Liver (tissue), 9 donors: ENCODE data around the gene PHEX. TPM values are rescaled to one million over a fixed set of nuclear protein-coding genes. Genes with fewer than 3 reads are reported as not detected.

Source experiments
- DNase-seq: peaks from one replicate; pipeline ENCODE4 v3.0.0-alpha.2; 2017; ENCODE audit warnings: low spot score
- H3K27ac ChIP-seq, 2 donors: one replicate each; pipeline ENCODE4 v1.7.0; 2013; ENCODE audit warnings: inconsistent platforms in 2 of 2, low read length in 2 of 2, control low read depth in 1 of 2, low read depth in 1 of 2, mild to moderate bottlenecking in 1 of 2
- H3K27me3 ChIP-seq, 4 donors: one replicate each; pipeline versions ENCODE4 v1.6.1 to v1.7.0; 2013; ENCODE audit warnings: low read length in 3 of 4, inconsistent platforms in 1 of 4, mild to moderate bottlenecking in 1 of 4, moderate library complexity in 1 of 4; ENCODE audit not compliant: control insufficient read depth in 4 of 4, insufficient read depth in 4 of 4
- H3K36me3 ChIP-seq, 4 donors: one replicate each; pipeline versions ENCODE4 v1.6.1 to v1.7.0; 2013; ENCODE audit warnings: low read length in 3 of 4, mild to moderate bottlenecking in 3 of 4, low read depth in 1 of 4, moderate library complexity in 1 of 4; ENCODE audit not compliant: control insufficient read depth in 4 of 4, insufficient read depth in 3 of 4
- H3K4me1 ChIP-seq, 4 donors: one replicate each; pipeline versions ENCODE4 v1.6.1 to v1.7.0; 2013; ENCODE audit warnings: low read length in 3 of 4, mild to moderate bottlenecking in 3 of 4, moderate library complexity in 1 of 4; ENCODE audit not compliant: control insufficient read depth in 4 of 4, insufficient read depth in 4 of 4
- H3K4me3 ChIP-seq, 3 donors: one replicate each; pipeline versions ENCODE4 v1.6.1 to v1.7.0; 2013; ENCODE audit warnings: low read length in 3 of 3, control low read depth in 1 of 3, low read depth in 1 of 3, mild to moderate bottlenecking in 1 of 3
- H3K9ac ChIP-seq, 2 donors: one replicate each; pipeline ENCODE4 v1.7.0; 2013; ENCODE audit warnings: low read length in 2 of 2, mild to moderate bottlenecking in 2 of 2, moderate library complexity in 2 of 2, control low read depth in 1 of 2, low read depth in 1 of 2
- H3K9me3 ChIP-seq, 4 donors: one replicate each; pipeline versions ENCODE4 v1.6.1 to v1.7.0; 2013; ENCODE audit warnings: low read length in 3 of 4; ENCODE audit not compliant: control insufficient read depth in 4 of 4
- FOXA1 ChIP-seq: IDR thresholded peaks from 2 replicates; pipeline ENCODE4 v1.6.1; 2016; ENCODE audit warnings: antibody characterized with exemption
- FOXA2 ChIP-seq: IDR thresholded peaks from 2 replicates; pipeline ENCODE4 v1.6.1; 2016; ENCODE audit warnings: antibody characterized with exemption
- GABPA ChIP-seq, 2 donors: IDR thresholded peaks in 1 of 2; conservative IDR thresholded peaks in 1 of 2; 2 replicates each; pipeline ENCODE4 v1.6.1; 2016; ENCODE audit warnings: antibody characterized with exemption in 2 of 2, mild to moderate bottlenecking in 1 of 2, moderate library complexity in 1 of 2
- HNF4A ChIP-seq, 2 donors: conservative IDR thresholded peaks; 2 replicates each; pipeline ENCODE4 v1.6.1; 2016; ENCODE audit warnings: antibody characterized with exemption in 2 of 2, mild to moderate bottlenecking in 2 of 2
- HNF4G ChIP-seq: IDR thresholded peaks from 2 replicates; pipeline ENCODE4 v1.6.1; 2016; ENCODE audit warnings: antibody characterized with exemption
- JUND ChIP-seq, 2 donors: IDR thresholded peaks; 2 replicates each; pipeline ENCODE4 v1.6.1; 2016; ENCODE audit warnings: antibody characterized with exemption in 2 of 2
- RAD21 ChIP-seq, 2 donors: IDR thresholded peaks; 2 replicates each; pipeline ENCODE4 v1.6.1; 2016; ENCODE audit warnings: antibody characterized with exemption in 2 of 2, mild to moderate bottlenecking in 2 of 2
- RXRA ChIP-seq, 2 donors: IDR thresholded peaks; 2 replicates each; pipeline ENCODE4 v1.6.1; 2017 to 2018; ENCODE audit warnings: antibody characterized with exemption in 2 of 2, mild to moderate bottlenecking in 1 of 2
- SP1 ChIP-seq: IDR thresholded peaks from 2 replicates; pipeline ENCODE4 v1.6.1; 2018; ENCODE audit warnings: antibody characterized with exemption, mild to moderate bottlenecking
- TAF1 ChIP-seq: conservative IDR thresholded peaks from 2 replicates; pipeline ENCODE4 v1.6.1; 2016; ENCODE audit warnings: antibody characterized with exemption, mild to moderate bottlenecking
- YY1 ChIP-seq: IDR thresholded peaks from 2 replicates; pipeline ENCODE4 v1.6.1; 2016; ENCODE audit warnings: antibody characterized with exemption, mild to moderate bottlenecking
- WGBS: extraction: QIAGEN DNeasy Blood & Tissue Kit; methylation state at CpG from one replicate; pipeline ENCODE4 v1.1.7; 2013; 5-methylcytosine and 5-hydroxymethylcytosine counted together
- polyA plus RNA-seq, 2 donors: library from polyadenylated mRNA; stranded (reverse) in 1 of 2; unstranded in 1 of 2; fragments of 200-250 nt in 1 of 2; fragments of >200 nt in 1 of 2; fragmentation: Nextera tagmentation in 1 of 2; extraction: Ambion mirVana in 1 of 2; gene quantifications; one replicate each; pipeline versions ENCODE4 v1.2.1 to v1.2.3, GENCODE V29; 2013 to 2015
- total RNA-seq, 2 donors: library from RNA; depleted of rRNA; stranded (reverse); fragments of >200 nt; gene quantifications; one replicate each; pipeline ENCODE4 v1.2.3, GENCODE V29; 2014
- TF ChIP-seq, protein P1 (sequence below): fragments of 150-350 bp; IDR thresholded peaks from 2 replicates; pipeline ENCODE4 v1.5.1; 2017; ENCODE audit warnings: improper control_type of control experiment, low read depth, low read length; ENCODE audit not compliant: missing input control
- TF ChIP-seq, protein P2 (sequence below): IDR thresholded peaks from 2 replicates; pipeline ENCODE4 v1.6.1; 2016; ENCODE audit warnings: antibody characterized with exemption
- TF ChIP-seq, protein P3 (sequence below): IDR thresholded peaks from 2 replicates; pipeline ENCODE4 v1.6.1; 2016; ENCODE audit warnings: antibody characterized with exemption, mild to moderate bottlenecking
- TF ChIP-seq, protein P4 (sequence below): IDR thresholded peaks from 2 replicates; pipeline ENCODE4 v1.6.1; 2016; ENCODE audit warnings: antibody characterized with exemption
- TF ChIP-seq, protein P5 (sequence below): IDR thresholded peaks from 2 replicates; pipeline ENCODE4 v1.6.1; 2016; ENCODE audit warnings: antibody characterized with exemption
- donor health status: healthy.
- donor health status: healthy.
- donor health status: healthy.
- donor health status: healthy.
- donor health status: healthy.

The PHEX gene
- total and polyA plus RNA-seq, 4 donors: 0.01 to 0.14 (median 0.08) TPM; not detected in 1

DNA sequence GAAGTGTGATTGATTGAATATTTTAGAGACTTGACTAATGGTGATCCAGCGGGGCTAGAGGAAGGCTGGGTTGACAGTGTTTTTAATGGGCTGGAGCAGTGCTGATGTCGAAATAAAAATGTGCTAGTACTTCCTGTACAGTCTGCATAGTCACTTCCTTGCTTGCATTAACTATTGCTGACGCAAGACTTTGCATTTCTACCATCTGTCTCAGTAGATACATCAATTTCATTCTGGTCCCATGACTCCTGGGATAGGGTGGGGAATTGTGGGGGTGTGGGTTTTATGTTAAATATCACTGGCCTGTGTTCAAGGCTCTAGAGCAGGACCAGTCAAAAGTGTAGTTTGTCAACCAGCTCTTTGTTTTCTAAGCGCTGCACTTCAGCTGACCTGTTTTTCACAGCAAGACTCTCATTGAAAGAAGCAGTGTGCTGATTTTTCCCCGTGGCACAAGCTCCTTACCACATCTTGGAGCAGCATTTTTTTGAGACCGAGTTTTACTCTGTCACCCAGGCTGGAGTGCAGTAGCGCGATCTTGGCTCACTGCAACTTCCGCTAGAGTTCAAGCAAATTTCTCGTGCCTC, 35.2 kb upstream of the PHEX start:
- DNase-seq: no peak
- H3K36me3 ChIP-seq: peaks cover 0 to 2% (median under 1%) of the 10 kb centered on the region in 4 donors
- H3K4me1 ChIP-seq: no peaks in the 10 kb centered on the region
- 88% methylated on average over 10 of the region's 10 CpGs for WGBS
- no peak for TF ChIP-seq HNF4A (conservative IDR thresholded peaks at IDR 0.05)
- no peak for TF ChIP-seq TAF1
- TF ChIP-seq, protein P1, sequence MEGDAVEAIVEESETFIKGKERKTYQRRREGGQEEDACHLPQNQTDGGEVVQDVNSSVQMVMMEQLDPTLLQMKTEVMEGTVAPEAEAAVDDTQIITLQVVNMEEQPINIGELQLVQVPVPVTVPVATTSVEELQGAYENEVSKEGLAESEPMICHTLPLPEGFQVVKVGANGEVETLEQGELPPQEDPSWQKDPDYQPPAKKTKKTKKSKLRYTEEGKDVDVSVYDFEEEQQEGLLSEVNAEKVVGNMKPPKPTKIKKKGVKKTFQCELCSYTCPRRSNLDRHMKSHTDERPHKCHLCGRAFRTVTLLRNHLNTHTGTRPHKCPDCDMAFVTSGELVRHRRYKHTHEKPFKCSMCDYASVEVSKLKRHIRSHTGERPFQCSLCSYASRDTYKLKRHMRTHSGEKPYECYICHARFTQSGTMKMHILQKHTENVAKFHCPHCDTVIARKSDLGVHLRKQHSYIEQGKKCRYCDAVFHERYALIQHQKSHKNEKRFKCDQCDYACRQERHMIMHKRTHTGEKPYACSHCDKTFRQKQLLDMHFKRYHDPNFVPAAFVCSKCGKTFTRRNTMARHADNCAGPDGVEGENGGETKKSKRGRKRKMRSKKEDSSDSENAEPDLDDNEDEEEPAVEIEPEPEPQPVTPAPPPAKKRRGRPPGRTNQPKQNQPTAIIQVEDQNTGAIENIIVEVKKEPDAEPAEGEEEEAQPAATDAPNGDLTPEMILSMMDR: no peak
- TF ChIP-seq RAD21 (IDR thresholded peaks at IDR 0.05): no peak
- TF ChIP-seq SP1: no peak
- no peak for TF ChIP-seq GABPA (IDR thresholded peaks at IDR 0.05 in 1 of 2, conservative IDR thresholded peaks at IDR 0.05 in 1 of 2)
- TF ChIP-seq, protein P2, sequence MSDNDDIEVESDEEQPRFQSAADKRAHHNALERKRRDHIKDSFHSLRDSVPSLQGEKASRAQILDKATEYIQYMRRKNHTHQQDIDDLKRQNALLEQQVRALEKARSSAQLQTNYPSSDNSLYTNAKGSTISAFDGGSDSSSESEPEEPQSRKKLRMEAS: no peak
- TF ChIP-seq YY1: no peak
- no peaks in the 10 kb centered on the region for H3K9me3 ChIP-seq
- H3K9ac ChIP-seq: no peak overlapping the region
- H3K27ac ChIP-seq: no peak overlapping the region
- no peak overlapping the region for H3K4me3 ChIP-seq
- H3K27me3 ChIP-seq: no peaks in the 10 kb centered on the region

DNA sequence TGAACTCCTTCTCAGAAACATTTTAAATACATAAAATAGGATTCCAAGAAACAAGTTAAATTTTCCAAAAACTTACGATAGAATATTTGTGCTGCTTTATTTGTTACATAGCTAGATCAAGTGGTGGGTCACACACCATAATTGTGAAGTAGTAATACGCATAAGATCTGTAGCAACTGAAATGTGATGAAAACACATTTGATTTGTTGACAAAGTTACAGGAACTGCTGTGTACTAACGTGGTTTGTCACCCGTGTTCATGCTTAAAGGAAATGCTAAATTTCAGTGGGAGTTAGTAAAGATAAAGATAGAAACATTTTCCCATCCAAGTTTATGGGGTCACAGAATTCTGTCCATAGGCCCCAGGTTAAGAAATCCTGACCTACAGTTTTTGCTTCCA, 34.1 kb upstream of the PHEX start:
- no peak overlapping the region for H3K9ac ChIP-seq
- H3K4me3 ChIP-seq: no peak overlapping the region
- no peaks in the 10 kb centered on the region for H3K27me3 ChIP-seq
- no peak overlapping the region for H3K27ac ChIP-seq
- TF ChIP-seq, protein P3, sequence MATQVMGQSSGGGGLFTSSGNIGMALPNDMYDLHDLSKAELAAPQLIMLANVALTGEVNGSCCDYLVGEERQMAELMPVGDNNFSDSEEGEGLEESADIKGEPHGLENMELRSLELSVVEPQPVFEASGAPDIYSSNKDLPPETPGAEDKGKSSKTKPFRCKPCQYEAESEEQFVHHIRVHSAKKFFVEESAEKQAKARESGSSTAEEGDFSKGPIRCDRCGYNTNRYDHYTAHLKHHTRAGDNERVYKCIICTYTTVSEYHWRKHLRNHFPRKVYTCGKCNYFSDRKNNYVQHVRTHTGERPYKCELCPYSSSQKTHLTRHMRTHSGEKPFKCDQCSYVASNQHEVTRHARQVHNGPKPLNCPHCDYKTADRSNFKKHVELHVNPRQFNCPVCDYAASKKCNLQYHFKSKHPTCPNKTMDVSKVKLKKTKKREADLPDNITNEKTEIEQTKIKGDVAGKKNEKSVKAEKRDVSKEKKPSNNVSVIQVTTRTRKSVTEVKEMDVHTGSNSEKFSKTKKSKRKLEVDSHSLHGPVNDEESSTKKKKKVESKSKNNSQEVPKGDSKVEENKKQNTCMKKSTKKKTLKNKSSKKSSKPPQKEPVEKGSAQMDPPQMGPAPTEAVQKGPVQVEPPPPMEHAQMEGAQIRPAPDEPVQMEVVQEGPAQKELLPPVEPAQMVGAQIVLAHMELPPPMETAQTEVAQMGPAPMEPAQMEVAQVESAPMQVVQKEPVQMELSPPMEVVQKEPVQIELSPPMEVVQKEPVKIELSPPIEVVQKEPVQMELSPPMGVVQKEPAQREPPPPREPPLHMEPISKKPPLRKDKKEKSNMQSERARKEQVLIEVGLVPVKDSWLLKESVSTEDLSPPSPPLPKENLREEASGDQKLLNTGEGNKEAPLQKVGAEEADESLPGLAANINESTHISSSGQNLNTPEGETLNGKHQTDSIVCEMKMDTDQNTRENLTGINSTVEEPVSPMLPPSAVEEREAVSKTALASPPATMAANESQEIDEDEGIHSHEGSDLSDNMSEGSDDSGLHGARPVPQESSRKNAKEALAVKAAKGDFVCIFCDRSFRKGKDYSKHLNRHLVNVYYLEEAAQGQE: no peak
- TF ChIP-seq FOXA2 (no peak), HNF4A (conservative IDR thresholded peaks at IDR 0.05) (no peak), GABPA (IDR thresholded peaks at IDR 0.05 in 1 of 2, conservative IDR thresholded peaks at IDR 0.05 in 1 of 2) (no peak), SP1 (no peak), HNF4G (no peak), JUND (IDR thresholded peaks at IDR 0.05) (no peak), FOXA1 (no peak), RXRA (IDR thresholded peaks at IDR 0.05) (no peak), RAD21 (IDR thresholded peaks at IDR 0.05) (no peak)
- TF ChIP-seq, protein P4, sequence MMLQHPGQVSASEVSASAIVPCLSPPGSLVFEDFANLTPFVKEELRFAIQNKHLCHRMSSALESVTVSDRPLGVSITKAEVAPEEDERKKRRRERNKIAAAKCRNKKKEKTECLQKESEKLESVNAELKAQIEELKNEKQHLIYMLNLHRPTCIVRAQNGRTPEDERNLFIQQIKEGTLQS: no peak
- TF ChIP-seq, protein P5, sequence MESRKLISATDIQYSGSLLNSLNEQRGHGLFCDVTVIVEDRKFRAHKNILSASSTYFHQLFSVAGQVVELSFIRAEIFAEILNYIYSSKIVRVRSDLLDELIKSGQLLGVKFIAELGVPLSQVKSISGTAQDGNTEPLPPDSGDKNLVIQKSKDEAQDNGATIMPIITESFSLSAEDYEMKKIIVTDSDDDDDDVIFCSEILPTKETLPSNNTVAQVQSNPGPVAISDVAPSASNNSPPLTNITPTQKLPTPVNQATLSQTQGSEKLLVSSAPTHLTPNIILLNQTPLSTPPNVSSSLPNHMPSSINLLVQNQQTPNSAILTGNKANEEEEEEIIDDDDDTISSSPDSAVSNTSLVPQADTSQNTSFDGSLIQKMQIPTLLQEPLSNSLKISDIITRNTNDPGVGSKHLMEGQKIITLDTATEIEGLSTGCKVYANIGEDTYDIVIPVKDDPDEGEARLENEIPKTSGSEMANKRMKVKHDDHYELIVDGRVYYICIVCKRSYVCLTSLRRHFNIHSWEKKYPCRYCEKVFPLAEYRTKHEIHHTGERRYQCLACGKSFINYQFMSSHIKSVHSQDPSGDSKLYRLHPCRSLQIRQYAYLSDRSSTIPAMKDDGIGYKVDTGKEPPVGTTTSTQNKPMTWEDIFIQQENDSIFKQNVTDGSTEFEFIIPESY: no peak
- TF ChIP-seq, protein P1: no peak
- no peaks in the 10 kb centered on the region for H3K9me3 ChIP-seq
- peaks cover 0 to 1% (median 0%) of the 10 kb centered on the region in 4 donors for H3K36me3 ChIP-seq
- no peak for DNase-seq
- H3K4me1 ChIP-seq: no peaks in the 10 kb centered on the region
- 76% methylated on average over 4 of the region's 4 CpGs for WGBS
